ENCODE measurements around the gene SLC26A9.

Gene SLC26A9

DNA sequence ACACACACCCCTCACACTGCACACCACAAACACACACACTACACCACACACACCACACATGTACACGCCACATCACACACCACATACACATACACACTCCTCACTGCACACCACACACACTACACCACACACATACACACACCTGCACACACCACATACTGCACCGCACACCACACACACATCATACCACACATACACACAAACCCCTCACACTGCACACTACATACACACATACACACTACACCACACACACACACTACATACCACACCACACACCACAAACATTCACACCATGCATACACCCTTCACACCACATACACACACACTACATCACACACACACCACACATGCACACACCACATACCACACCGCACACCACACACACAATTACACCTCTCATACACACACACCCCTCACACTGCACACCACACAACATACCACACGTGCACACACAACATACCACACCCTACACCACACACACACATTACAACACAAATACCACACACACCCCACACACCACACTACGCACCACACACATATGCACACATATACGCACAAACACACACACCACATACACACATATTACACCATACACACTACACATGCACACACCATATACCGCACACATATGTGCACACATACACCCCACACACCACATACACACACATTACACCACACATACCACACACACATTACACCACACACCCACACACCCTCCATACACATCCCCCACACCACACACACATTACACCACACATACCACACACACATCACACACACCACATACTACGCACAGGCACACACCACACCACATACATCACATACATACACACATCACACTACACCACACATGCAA, 30.3 kb upstream of the SLC26A9 start:
- DNase-seq: no peak

DNA sequence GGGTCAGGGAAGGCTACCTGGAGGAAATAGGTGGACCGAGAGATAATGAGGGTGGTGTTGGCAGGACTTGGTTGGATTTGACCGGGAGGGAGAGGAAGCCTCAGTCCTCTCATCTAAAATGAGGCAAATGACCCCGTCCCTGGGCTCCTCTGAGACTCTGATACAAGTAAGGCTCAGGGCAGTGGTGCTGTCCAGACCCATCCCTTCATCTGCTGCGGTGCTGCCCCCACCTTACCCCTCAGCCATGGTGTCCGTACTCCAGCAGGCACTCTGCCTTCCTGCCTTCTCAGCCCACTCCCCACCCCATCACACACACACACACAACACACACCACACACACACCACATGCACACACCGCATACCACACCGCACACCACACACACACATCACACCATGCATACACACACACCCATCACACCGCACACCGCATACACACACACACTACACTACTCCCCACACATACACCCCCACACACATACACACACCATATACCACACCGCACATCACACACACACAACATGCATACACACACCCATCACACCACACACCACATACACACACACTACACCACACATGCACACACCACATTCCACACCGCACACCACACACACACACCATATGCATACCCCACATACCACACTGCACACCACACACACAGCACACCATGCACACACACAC, 29.4 kb upstream of the SLC26A9 start:
- no peak for DNase-seq

- DNase-seq: no peak
These were observed 28.8 kb upstream of the SLC26A9 start for GRCh38 chr1:205972081-205972480.

- DNase-seq: no peak
These were observed 27.8 kb upstream of the SLC26A9 start for GRCh38 chr1:205971082-205971481.

- no peak for DNase-seq
These were observed 27.2 kb upstream of the SLC26A9 start for GRCh38 chr1:205970486-205970885.

GRCh38 chr1:205969229-205969628, 26.0 kb upstream of the SLC26A9 start:
- no peak for DNase-seq

DNA sequence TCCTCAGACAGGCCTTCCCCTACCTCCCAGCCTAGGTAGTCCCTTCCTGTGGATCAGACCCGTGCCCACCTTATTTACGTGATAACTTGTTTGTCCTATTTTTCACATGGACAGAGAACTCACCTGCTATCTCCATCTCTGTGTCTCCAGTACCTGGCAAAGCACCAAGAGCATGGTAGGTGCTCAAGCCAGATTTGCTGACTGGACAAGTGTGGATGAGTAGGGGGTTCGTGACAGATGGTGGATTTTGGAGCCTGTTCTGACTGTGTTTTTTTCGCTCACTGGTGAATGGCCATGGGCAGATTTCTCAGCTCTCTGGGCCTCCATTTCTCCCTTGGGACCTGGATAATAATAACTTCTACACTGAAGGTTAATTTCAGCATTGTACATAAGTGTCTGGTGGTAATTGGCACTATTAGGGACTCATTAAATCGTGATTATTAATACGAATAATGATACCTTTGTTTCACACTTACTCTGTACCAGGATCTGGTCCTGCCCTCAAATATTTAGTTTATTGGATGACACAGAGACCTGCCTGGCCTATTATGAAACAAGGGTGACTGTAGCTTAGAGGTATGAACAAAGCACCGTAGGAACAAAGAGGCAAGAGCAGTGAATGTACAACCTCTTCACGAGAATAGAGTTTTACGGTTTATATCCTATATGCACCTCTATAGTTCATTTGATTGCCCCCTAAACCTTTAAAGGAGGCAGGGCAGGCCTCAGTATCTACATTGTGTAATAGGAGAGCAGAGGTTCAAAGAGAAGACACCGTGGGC, 24.5 kb upstream of the SLC26A9 start:
- DNase-seq: no peak

- no peak for DNase-seq
These were observed 22.0 kb upstream of the SLC26A9 start for GRCh38 chr1:205965036-205965884.

DNA sequence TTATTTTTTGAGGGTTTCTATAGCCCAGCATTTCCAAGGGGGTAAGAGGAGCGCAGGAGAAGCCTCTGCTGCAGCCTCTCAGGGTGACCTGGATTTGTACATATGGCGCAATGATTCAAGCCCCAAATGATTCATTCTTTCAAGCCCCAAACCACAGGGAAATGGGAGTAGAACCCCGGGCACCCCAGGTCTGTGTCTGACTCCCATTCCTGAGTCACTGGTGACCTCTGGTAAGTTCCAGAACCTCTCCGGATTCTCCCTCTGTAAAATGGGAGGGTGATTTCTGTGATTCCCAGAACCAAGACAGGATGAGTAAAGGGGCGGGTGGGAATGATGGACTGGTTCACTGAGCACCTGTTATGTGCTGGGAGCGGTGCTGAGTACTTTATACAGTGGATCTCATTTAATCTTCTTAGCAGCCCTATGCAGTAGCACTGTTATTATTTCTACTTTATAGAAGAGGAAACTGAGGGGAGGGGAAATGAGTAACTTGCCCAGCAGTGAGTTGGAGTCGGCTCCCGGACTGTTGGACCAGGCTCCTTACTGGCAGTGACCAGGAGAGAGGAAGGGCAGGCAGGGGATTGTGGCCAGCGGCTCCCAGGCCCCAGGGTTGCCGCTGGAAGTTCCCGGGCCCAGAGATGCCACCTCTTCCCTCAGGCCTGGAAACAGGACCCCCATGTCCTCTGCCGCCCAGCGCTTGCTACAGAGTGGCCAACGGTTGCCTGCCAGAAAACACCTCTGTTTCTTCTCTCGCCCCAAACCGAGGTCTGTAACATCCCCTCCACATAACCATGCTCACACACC, 20.3 kb upstream of the SLC26A9 start:
- DNase-seq: no peak

DNA sequence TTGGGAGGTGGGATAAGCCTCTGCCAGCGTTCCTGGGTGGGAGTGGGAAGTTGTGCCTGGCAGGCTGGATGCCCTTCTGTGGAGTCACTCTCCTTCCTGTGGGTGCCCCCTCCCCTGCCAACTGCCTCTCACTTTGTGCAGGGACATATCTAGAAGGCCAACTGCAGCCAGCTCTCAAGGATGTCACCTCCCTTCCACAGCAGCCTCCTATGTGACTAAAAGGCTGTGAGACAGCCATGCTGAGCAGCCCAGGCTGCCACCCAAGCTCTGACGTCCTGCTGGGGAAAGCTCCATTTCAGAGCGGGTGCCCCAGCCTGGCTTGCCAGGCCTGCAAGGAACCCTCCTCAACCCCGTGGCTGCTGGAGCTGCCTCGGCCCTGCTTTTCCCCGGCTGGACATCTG, 19.6 kb upstream of the SLC26A9 start:
- DNase-seq: no peak

- no peak for DNase-seq
These were observed 18.9 kb upstream of the SLC26A9 start for GRCh38 chr1:205961991-205962820.

DNA sequence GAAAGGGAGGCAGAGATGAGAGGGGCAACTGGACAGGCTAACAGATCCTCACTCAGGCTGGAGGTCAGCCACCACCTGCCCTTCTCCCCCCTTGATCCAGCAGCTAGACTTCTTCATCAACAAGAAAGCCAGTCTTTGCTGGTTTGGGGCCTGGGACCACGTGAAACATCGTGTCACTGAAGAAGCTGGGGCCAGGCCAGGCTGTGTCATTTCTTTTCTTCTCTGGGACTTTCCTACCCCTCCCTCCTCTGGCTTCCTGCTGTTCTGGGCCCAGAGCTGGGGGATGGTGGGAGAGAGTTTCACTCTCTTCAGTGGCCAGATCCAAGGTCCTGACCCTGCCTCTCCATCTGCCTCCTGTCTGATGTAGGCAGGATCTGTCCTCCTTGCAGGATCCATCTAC, 18.1 kb upstream of the SLC26A9 start:
- peak; percentile 21 for DNase-seq

DNA sequence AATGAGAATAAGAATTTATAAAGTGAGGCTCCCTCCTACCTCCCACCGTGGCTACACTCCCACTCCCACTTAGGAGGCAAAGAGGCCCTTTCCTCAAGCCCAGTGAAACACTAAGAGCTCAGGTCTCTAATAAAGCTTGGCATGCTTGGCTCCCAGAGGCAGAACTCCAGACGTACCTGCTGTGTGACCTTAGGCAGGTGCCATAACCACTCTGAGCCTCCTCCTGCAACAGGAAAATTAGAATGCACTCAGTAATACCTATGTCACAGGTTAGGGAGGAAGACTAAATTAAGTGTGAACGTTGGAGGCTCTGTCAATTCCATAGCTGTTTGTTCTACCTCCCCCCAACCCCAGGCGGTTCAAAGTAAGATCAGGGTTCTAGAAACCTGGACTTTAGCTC, 16.5 kb upstream of the SLC26A9 start:
- DNase-seq: no peak

DNA sequence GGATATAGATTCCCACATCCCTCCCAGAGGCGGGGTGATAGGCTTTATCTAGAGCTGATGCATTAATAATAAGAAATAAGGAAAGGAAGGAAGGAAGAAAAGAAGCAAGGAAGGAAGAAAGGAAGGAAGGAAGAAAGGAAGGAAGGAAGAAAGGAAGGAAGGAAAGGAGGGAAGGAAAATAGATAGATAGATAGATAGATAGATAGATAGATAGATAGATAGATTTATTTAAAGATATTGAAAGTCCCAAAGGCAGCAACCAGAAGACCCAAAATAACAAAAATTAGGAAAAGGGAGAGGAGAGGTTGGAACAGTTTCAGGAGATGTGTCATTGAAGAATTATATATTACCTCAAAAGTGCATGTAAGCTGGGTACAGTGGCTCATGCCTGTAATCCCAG, 12.2 kb upstream of the SLC26A9 start:
- no peak for DNase-seq

DNA sequence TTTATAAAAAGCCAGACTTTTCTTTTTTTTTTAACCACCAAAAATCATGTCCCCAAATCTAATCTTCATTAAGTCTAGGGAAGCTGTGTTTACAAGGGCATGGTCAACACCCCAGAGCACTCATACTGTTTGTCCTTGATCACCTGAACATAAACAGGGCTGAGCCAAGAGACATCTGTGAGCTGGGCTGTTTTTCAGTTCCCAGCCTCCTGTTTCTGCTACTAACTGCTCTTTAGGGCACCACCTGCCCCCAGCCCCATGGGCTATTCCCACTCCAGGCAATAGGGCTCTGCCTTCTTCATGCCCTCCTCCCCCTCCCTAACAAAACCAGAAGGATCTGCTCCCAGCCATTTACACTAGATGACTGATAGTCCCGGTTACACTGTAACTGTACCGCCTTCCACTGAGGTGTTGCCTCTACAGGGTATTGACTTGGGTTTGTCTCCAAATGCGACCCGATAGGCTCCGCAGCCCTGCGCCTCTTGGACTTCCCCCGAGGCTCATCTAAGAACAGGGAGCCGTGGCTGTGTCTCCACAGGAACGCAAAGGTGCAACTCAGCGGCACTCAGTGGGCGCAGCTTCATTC, 11.7 kb upstream of the SLC26A9 start:
- DNase-seq: no peak

GRCh38 chr1:205951746-205952145, 8.5 kb upstream of the SLC26A9 start:
- no peak for DNase-seq

- no peak for DNase-seq
These were observed 7.7 kb upstream of the SLC26A9 start for GRCh38 chr1:205950826-205951549.

DNA sequence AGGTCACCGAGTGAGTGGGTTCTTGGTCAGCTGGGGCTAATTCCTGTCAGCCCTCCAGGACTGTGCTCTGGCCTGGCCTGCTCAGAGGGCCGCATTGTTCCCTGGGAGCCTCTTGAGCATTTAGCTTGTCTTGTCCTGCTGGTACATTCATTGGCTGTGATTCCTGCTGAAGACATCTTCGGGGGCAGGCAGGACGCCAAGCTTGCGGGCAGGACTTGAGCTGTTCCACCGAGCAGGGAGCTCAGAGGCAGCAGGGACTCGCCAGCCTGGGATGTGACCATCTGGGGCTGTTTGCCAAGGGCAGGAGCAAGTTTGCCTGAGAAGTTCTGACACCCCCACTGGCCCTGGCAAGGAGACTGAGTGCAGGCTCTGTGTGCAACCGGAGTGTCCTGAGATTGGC, 7.0 kb upstream of the SLC26A9 start:
- no peak for DNase-seq

GRCh38 chr1:205949753-205950152, 6.5 kb upstream of the SLC26A9 start:
- no peak for DNase-seq

- DNase-seq: no peak
These were observed 5.6 kb upstream of the SLC26A9 start for GRCh38 chr1:205948886-205949285.

All from stimulated activated CD4-positive, alpha-beta T cell treated with anti-CD3 and anti-CD28 coated beads, Interleukin-15, amount 100 ng/mL, for 24 hours (primary cell).